HUES6 (cell line): ENCODE data around the gene ANKLE2.

Source experiments
- H3K27ac ChIP-seq: 2 replicates; pipeline ENCODE4 v1.7.0; 2013; ENCODE audit warnings: low read depth, mild to moderate bottlenecking, low read length, inconsistent platforms
- H3K27me3 ChIP-seq: 2 replicates; pipeline ENCODE4 v1.6.1; 2013; ENCODE audit warnings: low read length; ENCODE audit not compliant: control insufficient read depth, insufficient read depth
- H3K36me3 ChIP-seq: 2 replicates; pipeline ENCODE4 v1.6.1; 2013; ENCODE audit warnings: low read length; ENCODE audit not compliant: control insufficient read depth, insufficient read depth
- H3K4me1 ChIP-seq: 2 replicates; pipeline ENCODE4 v1.6.1; 2013; ENCODE audit warnings: low read length; ENCODE audit not compliant: control insufficient read depth, insufficient read depth
- H3K4me3 ChIP-seq: 2 replicates; pipeline ENCODE4 v1.5.1; 2013; ENCODE audit warnings: low read depth, low read length
- H3K9ac ChIP-seq: one replicate; pipeline ENCODE4 v1.6.1; 2013; ENCODE audit warnings: mild to moderate bottlenecking, low read length
- H3K9me3 ChIP-seq: 2 replicates; pipeline ENCODE4 v1.6.1; 2013; ENCODE audit warnings: low read depth, low read length; ENCODE audit not compliant: control insufficient read depth, insufficient read depth

The ANKLE2 gene

DNA sequence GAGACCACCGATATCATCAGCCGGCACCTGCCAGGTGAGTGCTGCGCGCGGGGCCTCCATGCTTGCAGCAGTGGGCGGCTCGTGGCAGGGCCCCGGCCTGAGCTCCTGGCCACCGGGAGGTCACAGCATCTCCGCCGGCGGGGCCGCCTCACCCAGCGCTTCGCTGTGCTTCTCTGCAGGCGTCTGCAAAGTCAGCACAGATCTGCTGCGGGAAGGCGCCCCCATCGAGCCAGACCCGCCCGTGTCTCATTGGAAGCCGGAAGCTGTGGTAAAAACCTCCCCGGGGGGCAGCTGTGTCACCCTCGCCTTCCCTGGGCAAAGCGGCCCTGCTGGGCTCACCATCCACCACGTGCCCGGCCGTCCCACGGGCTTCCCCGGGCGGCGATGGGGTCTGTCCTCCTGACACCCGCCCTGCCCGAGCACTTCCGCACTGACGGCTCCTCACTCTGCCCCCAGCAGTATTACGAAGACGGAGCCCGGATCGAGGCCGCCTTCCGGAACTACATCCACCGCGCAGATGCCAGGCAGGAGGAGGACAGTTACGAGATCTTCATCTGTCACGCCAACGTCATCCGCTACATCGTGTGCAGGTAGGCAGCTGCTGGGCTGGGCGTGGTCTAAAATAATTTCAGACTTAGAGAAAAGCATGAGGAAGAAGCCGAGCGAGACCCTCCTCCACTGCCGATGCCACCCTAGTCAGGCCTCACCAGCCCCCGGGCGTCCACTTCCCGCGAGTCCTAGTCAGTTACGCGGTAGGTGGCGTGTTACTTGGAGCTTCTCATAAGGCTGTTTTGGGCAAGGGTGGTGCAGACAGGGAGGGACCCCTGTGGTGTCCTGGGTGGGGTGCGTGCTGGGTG is 43.9 kb downstream of the ANKLE2 start:
- Histone ChIP-seq H3K4me3 (no peak overlapping the region), H3K27me3 (no peaks in the 10 kb centered on the region), H3K36me3 (peaks cover 74% of the 10 kb centered on the region), H3K4me1 (no peaks in the 10 kb centered on the region), H3K9ac (no peak overlapping the region), H3K9me3 (no peaks in the 10 kb centered on the region), H3K27ac (no peak overlapping the region)

DNA sequence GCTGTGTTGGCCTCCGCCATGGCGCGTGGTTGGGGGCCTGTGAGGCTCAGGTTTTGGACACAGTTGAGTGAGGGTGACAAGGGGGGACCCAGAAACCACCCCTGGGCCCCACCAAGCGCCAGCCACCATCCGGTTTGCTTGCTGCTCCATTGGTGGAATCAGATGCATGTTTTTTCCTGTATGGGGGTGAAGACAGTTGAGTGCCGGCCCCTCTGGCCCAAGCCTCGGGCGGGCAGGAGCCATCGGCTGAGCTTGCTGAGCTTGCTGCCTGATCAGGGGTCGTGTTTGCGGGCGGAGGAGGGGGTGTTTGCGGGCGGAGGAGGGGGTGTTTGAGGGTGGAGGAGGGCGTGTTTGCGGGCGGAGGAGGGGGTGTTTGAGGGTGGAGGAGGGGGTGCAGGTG is 44.6 kb downstream of the ANKLE2 start:
- Histone ChIP-seq H3K27me3 (no peaks in the 10 kb centered on the region), H3K9me3 (no peaks in the 10 kb centered on the region), H3K4me1 (no peaks in the 10 kb centered on the region), H3K9ac (no peak overlapping the region), H3K4me3 (no peak overlapping the region), H3K36me3 (peaks cover 70% of the 10 kb centered on the region), H3K27ac (0 out of 2 replicates have a peak overlapping the region, but pooled peaks have one; percentile 6)

DNA sequence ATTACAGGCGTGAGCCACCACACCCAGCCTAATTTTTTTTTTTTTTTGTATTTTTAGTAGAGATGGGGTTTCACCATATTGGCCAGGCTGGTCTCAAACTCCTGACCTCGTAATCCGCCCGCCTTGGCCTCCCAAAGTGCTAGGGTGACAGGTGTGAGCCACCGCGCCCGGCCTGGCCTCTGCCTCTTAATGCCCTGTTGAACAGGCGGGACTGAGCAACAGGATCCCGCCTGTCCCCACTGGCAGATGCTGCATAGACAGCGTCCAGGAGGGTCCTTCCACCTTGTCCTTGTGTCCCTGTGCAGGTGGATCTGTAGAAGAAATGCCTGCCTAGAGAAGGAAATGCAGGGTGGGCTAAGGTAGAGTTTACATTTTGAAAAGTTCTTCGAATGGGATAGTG is 45.3 kb downstream of the ANKLE2 start:
- Histone ChIP-seq H3K27ac (no peak overlapping the region), H3K36me3 (peaks cover 64% of the 10 kb centered on the region), H3K4me3 (no peak overlapping the region), H3K9ac (no peak overlapping the region), H3K9me3 (no peaks in the 10 kb centered on the region), H3K4me1 (no peaks in the 10 kb centered on the region), H3K27me3 (no peaks in the 10 kb centered on the region)

GRCh38 chr12:132715874-132716273 is 45.8 kb downstream of the ANKLE2 start:
- Histone ChIP-seq H3K36me3 (peaks cover 60% of the 10 kb centered on the region), H3K9ac (no peak overlapping the region), H3K27ac (no peak overlapping the region), H3K9me3 (no peaks in the 10 kb centered on the region), H3K27me3 (no peaks in the 10 kb centered on the region), H3K4me3 (no peak overlapping the region), H3K4me1 (no peaks in the 10 kb centered on the region)

GRCh38 chr12:132713123-132713522 is 48.5 kb downstream of the ANKLE2 start:
- Histone ChIP-seq H3K9ac (no peak overlapping the region), H3K27me3 (no peaks in the 10 kb centered on the region), H3K27ac (no peak overlapping the region), H3K4me1 (no peaks in the 10 kb centered on the region), H3K36me3 (peaks cover 36% of the 10 kb centered on the region), H3K9me3 (no peaks in the 10 kb centered on the region), H3K4me3 (no peak overlapping the region)

- Histone ChIP-seq H3K27ac (peak overlapping the region; percentile 16; the same call in 1 of the 2 replicates), H3K4me1 (peaks cover 5% of the 10 kb centered on the region; the same call in 1 of the 2 replicates), H3K27me3 (no peaks in the 10 kb centered on the region), H3K4me3 (peak overlapping the region; percentile 92), H3K36me3 (peaks cover 22% of the 10 kb centered on the region), H3K9ac (peak overlapping the region; percentile 94), H3K9me3 (no peaks in the 10 kb centered on the region)
Measured at GRCh38 chr12:132711080-132711843, 50.4 kb downstream of the ANKLE2 start.

DNA sequence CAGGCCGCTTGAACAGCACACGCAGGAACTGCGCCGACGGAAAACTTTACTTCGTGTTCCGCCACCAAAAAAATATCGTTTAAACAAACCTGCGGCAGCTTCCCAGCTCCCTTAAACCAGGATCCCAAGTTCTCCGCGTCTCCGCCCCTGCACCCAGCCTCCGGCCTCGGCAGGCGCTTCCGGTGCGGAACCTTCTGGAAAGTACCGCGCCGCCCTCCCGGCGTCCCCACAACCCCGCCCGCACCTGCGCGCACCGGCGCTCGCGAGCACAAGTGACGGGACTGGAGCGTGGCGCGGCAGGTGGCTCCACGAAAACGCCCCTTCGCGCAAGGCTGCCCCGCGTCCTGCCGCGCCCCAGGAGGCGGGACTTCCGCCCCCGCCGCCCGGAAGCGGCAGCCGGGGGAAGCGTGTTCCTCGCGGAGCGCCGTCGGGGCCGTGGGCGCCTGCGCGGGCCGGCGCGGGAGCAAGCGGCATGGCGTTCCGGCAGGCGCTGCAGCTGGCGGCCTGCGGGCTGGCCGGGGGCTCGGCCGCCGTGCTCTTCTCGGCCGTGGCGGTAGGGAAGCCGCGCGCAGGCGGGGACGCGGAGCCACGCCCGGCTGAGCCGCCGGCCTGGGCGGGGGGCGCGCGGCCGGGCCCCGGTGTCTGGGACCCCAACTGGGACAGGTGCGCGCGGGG is 51.1 kb downstream of the ANKLE2 start, which contains the start of gene PGAM5:
Gene PGAM5, plus strand, starts transcription at position 438 of the 675 bp plus-strand sequence. Its CDS starts 35 bp downstream, at position 473.
- Histone ChIP-seq H3K9ac (peak within 1 kb of the TSS; percentile 94), H3K9me3 (no peaks in the 10 kb centered on the region), H3K36me3 (peaks cover 17% of the 10 kb centered on the region), H3K4me1 (peaks cover 5% of the 10 kb centered on the region; the same call in 1 of the 2 replicates), H3K27ac (peak within 1 kb of the TSS; percentile 91), H3K4me3 (peak within 1 kb of the TSS; percentile 92), H3K27me3 (no peaks in the 10 kb centered on the region)

GRCh38 chr12:132710043-132710404 is 51.6 kb downstream of the ANKLE2 start:
- Histone ChIP-seq H3K27ac (peak overlapping the region; percentile 91), H3K4me3 (peak overlapping the region; percentile 92), H3K27me3 (no peaks in the 10 kb centered on the region), H3K9ac (peak overlapping the region; percentile 94), H3K36me3 (peaks cover 16% of the 10 kb centered on the region), H3K4me1 (peaks cover 5% of the 10 kb centered on the region; the same call in 1 of the 2 replicates), H3K9me3 (no peaks in the 10 kb centered on the region)

- Histone ChIP-seq H3K4me3 (no peak overlapping the region), H3K36me3 (peaks cover 12% of the 10 kb centered on the region), H3K27me3 (no peaks in the 10 kb centered on the region), H3K9me3 (no peaks in the 10 kb centered on the region), H3K9ac (no peak overlapping the region), H3K4me1 (peaks cover 5% of the 10 kb centered on the region; the same call in 1 of the 2 replicates), H3K27ac (no peak overlapping the region)
Measured at GRCh38 chr12:132708150-132708549, 53.5 kb downstream of the ANKLE2 start.

DNA sequence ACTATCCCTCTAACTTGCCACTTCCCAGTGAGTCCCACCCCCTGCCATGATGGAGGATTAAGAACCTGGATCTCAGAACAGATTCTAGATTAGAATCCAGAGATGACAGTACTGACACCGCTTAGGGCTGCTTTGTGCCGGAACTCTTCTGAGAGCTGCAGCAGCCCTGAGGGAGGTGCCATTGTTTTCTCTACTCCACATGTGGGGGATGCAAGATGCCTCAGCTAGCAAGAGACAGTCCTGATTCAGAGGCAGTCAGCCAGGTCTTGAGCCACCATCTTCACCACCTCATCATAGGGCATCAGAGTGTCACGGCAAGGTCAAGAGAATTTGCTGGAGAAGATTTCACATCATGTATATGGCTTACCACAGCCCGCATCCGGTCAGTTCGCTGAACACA is 54.4 kb downstream of the ANKLE2 start:
- no peaks in the 10 kb centered on the region for H3K27me3 ChIP-seq

More for the DNA sequence above, 54.4 kb downstream of the ANKLE2 start:
- no peaks in the 10 kb centered on the region for H3K9me3 ChIP-seq
- no peak overlapping the region for H3K9ac ChIP-seq
- no peak overlapping the region for H3K4me3 ChIP-seq
- peaks cover 5% of the 10 kb centered on the region; the same call in 1 of the 2 replicates for H3K4me1 ChIP-seq
- peaks cover 13% of the 10 kb centered on the region for H3K36me3 ChIP-seq
- no peak overlapping the region for H3K27ac ChIP-seq
